ENCODE results near the gene CALCOCO2.

DNA sequence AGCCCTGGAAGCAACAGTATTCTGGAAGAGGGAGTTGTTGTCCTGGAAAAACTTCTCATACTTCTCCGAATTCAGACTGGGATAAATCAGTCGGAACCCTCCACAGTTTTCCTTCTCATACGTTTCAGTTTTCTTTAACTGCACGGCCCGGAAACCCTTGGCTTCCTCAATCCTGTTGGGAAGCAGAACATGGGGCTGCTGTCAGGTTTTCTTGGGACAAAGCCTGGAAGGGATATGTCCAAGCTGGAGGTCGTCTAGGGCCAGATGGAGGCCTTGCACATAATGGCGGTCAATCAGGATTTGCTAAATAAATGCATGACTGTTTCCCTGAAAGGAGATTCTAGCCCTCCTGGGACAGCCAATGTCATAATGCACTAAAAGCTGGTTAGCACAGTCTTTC, 43.0 kb upstream of the CALCOCO2 start:
- TF ChIP-seq, protein P1, sequence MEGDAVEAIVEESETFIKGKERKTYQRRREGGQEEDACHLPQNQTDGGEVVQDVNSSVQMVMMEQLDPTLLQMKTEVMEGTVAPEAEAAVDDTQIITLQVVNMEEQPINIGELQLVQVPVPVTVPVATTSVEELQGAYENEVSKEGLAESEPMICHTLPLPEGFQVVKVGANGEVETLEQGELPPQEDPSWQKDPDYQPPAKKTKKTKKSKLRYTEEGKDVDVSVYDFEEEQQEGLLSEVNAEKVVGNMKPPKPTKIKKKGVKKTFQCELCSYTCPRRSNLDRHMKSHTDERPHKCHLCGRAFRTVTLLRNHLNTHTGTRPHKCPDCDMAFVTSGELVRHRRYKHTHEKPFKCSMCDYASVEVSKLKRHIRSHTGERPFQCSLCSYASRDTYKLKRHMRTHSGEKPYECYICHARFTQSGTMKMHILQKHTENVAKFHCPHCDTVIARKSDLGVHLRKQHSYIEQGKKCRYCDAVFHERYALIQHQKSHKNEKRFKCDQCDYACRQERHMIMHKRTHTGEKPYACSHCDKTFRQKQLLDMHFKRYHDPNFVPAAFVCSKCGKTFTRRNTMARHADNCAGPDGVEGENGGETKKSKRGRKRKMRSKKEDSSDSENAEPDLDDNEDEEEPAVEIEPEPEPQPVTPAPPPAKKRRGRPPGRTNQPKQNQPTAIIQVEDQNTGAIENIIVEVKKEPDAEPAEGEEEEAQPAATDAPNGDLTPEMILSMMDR (IDR thresholded peaks at IDR 0.05; ENCODE audit: low read length): no peak
- no peak for TF ChIP-seq EZH2 (IDR thresholded peaks at IDR 0.05; ENCODE audit: borderline replicate concordance, low read length)
